ENCODE results near the gene KRTAP10-5. TPM values are rescaled to one million over a fixed set of nuclear protein-coding genes. Genes with fewer than 3 reads are reported as not detected.
"Not testable (repeated sequence)": the region's sequence is repeated elsewhere in the genome, so short reads cannot be mapped to it uniquely, and the experiment has no call there.

Gene KRTAP10-5
- total RNA-seq, 1 donor from 2014 or later: not detected

- not testable (repeated sequence) for DNase-seq (ENCODE audit: extremely low read depth, low read depth, low spot score)
These were observed 11.4 kb upstream of the KRTAP10-5 start for GRCh38 chr21:44591801-44592130.

GRCh38 chr21:44590897-44591800, 10.7 kb upstream of the KRTAP10-5 start:
- DNase-seq (ENCODE audit: extremely low read depth, low read depth, low spot score): not testable (repeated sequence)

DNA sequence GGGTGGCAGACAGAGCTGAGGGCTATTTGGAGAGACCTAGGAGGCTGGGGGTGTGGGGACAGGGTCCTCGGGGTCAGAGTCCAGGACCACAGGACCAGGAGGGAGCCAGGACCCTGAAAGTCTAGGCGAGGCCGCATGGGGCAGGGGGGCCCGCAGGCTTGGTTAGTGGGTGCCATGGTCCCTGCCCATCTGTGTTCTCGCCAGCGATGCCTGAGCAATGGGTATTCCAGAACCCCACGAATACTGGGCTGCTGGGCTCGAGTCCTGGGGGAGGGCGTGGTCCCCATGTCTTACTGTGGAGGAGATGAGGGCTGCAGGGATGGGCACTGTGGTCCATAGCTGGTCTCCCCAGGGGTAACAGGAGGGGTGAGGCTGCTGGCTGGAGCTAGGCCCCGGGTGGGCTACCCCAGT, 9.9 kb upstream of the KRTAP10-5 start:
- no peak for DNase-seq (ENCODE audit: extremely low read depth, low read depth, low spot score)

GRCh38 chr21:44589586-44590305, 9.3 kb upstream of the KRTAP10-5 start:
- no peak for DNase-seq (ENCODE audit: extremely low read depth, low read depth, low spot score)

GRCh38 chr21:44589094-44589493, 8.7 kb upstream of the KRTAP10-5 start:
- no peak for DNase-seq (ENCODE audit: extremely low read depth, low read depth, low spot score)

DNA sequence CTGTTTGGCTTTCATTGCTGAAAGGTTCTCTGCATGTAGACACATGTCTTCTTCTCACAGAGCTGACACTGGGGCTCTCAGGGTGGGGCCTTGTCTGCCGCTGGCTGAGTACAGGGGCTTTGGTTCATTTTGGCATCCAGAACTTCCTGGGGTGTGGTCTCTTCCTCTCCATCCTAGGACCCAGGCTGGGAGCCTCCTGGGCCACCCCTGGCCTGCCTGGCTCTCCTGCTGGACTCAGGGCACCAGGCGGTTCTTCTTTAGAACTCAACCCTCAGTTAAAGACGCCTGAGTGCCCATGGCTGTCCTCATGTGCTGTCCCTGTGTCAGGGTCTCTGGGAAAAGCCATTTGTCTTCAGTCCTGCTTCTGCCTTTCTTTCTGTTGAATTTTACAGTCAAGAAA, 5.5 kb upstream of the KRTAP10-5 start:
- DNase-seq (ENCODE audit: extremely low read depth, low read depth, low spot score): no peak

- no peak for DNase-seq (ENCODE audit: extremely low read depth, low read depth, low spot score)
These were observed 3.4 kb upstream of the KRTAP10-5 start for GRCh38 chr21:44583800-44584147.

- DNase-seq (ENCODE audit: extremely low read depth, low read depth, low spot score): no peak
These were observed 2.8 kb upstream of the KRTAP10-5 start for GRCh38 chr21:44583089-44583799.

- DNase-seq (ENCODE audit: extremely low read depth, low read depth, low spot score): no peak
These were observed 1.7 kb upstream of the KRTAP10-5 start for GRCh38 chr21:44582055-44582454.

DNA sequence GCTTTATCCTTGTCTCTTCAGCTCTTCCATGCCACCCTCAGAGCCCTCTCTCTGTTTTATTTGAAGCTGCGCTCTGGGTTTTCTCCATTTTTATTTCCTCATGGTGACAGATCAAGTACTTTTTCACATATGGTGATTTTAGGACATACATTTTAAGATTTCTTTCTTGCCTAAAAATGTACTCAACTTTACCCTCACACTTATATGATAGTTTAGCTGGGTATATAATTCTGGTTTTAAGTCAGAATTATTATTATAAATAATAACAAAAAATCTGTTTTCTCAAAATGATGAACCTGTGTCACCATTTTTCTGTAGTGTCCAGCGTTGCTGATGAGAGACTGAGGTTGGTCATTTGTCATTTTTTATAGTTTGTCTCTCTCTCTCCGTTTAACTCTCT, 754 bp upstream of the KRTAP10-5 start:
- no peak for DNase-seq (ENCODE audit: extremely low read depth, low read depth, low spot score)

GRCh38 chr21:44579833-44580144, 615 bp downstream of the KRTAP10-5 start:
- no peak for DNase-seq (ENCODE audit: extremely low read depth, low read depth, low spot score)

GRCh38 chr21:44579056-44579832, 1.2 kb downstream of the KRTAP10-5 start:
- no peak for DNase-seq (ENCODE audit: extremely low read depth, low read depth, low spot score)

DNA sequence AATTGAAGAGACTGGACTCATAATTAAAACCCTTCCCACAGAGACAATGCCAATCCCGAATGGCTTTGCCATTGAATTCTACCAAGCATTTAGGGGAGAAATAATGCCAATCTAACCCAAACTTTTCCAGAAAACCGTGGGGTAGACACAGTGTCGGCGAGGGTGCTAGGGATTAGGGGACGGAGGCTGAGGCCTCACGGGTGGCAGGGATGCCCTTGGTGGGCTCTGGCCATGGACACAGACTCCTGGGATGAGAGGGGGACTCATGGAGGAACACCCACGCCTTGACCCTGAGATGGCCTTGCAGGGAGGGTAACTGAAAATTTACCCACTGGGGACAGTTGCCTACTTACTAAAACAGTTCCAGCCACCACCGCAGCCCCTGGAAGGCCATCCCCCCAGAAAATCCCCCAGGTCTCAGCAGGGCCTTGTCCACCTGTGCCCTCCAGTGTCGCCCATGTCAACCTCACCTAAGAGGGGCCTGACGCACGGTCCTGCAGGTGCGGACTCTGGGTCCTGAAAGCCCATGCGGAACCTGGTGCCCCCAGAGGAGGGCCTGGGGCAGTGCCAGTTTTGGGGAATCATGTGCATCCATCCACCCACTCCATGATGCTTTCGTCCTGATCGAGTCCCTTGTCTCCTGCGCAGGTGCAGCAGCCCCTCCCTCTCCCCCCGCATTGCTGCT, 1.9 kb downstream of the KRTAP10-5 start:
- DNase-seq (ENCODE audit: extremely low read depth, low read depth, low spot score): no peak

DNA sequence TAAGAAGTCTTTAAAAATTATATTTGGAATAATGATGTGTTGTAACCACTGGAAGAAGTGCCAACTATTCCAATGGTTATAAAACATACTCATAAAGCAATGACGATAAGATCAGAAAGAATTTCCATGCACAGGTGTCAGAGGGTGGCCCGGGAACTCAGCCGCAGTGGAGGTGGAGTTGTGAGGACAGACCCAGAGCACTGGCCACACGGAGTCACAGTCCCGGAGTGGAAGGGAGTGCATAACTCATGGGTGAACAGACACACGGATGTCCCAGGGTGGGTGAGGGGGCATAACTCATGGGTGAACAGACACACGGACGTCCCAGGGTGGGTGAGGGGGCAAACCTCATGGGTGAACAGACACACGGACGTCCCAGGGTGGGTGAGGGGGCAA, 4.4 kb downstream of the KRTAP10-5 start:
- no peak for DNase-seq (ENCODE audit: extremely low read depth, low read depth, low spot score)

- DNase-seq (ENCODE audit: extremely low read depth, low read depth, low spot score): no peak
These were observed 4.9 kb downstream of the KRTAP10-5 start for GRCh38 chr21:44575307-44576024.

DNA sequence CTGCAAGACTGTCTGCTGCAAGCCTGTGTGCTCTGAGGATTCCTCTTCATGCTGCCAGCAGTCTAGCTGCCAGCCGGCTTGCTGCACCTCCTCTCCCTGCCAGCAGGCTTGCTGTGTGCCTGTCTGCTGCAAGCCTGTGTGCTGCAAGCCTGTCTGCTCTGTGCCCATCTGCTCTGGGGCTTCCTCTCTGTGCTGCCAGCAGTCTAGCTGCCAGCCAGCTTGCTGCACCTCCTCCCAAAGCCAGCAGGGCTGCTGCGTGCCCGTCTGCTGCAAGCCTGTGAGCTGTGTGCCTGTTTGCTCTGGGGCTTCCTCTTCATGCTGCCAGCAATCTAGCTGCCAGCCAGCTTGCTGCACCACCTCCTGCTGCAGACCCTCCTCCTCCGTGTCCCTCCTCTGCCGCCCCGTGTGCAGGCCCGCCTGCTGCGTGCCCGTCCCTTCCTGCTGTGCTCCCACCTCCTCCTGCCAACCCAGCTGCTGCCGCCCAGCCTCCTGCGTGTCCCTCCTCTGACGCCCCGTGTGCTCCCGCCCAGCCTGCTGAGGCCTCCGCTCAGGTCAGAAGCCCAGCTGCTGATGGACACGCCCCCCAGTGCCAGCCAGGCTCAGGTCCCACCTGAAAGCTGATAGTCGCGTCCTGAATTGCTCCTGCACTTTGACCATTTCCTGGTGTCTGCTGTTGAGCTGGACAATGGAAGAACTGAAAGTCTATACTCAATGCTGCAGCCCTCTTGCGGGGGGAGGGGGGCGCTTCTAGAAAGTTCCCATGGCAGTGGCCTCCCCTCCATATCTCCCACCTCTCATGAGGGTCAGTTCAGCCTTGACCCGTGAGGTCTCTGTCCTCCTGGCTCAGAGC, 5.7 kb downstream of the KRTAP10-5 start:
- DNase-seq (ENCODE audit: extremely low read depth, low read depth, low spot score): no peak

GRCh38 chr21:44573630-44574456, 6.6 kb downstream of the KRTAP10-5 start, which contains the start of gene KRTAP10-4:
Gene KRTAP10-4 (plus strand): TSS chr21:44573729. CDS start chr21:44573759, 30 bp downstream.
- DNase-seq (ENCODE audit: extremely low read depth, low read depth, low spot score): not testable (repeated sequence)
